ENCODE measurements around the gene RARA.
A peak's percentile ranks its signal among the peaks of the same experiment; 100 is the strongest.

GRCh38 chr17:40344421-40345160 lies 35.6 kb downstream of the RARA start:
- TF ChIP-seq CTCF (IDR thresholded peaks at IDR 0.05; ENCODE audit: poor library complexity, severe bottlenecking) (no peak), MXI1 (conservative IDR thresholded peaks at IDR 0.05; ENCODE audit: poor library complexity, severe bottlenecking) (peak; percentile 66), POLR2AphosphoS5 (IDR thresholded peaks at IDR 0.05) (no peak)
